OCI-LY7 (cell line): Measurements from ENCODE around the gene DOCK9. TPM values are rescaled to one million over a fixed set of nuclear protein-coding genes. Genes with fewer than 3 reads are reported as not detected.

Source experiments
- BruUV-seq: library from RNA; stranded (reverse); fragments of 400-500 nt; replicated peaks from 2 replicates; lab custom pipeline; 2021; lab: Mats Ljungman, UMichigan
- CTCF ChIA-PET: fragments of 300-600 bp; sonication (Branson Sonifier 250); formaldehyde crosslinking; loops from one replicate; lab custom pipeline; 2022; ENCODE audit warnings: antibody characterized with exemption; ENCODE audit not compliant: unreplicated experiment; lab: Charles Lee
- POLR2A ChIA-PET: fragments of 300-600 bp; sonication (Branson Sonifier 250); formaldehyde crosslinking; loops from one replicate; lab custom pipeline; 2022; ENCODE audit warnings: antibody characterized with exemption; lab: Charles Lee
- DNase-seq: peaks from one replicate; pipeline ENCODE4 v3.0.0-alpha.2; 2015; ENCODE audit warnings: low spot score
- H2AFZ ChIP-seq: fragments of 200-600 bp; sonication (generic), shearing (Covaris generic); 2 replicates; pipeline ENCODE4 v1.6.1; 2014; ENCODE audit warnings: mild to moderate bottlenecking, antibody characterized with exemption, low read length, moderate library complexity
- H3K27ac ChIP-seq: fragments of 200-600 bp; sonication (generic); 2 replicates; pipeline ENCODE4 v1.5.1; 2014; ENCODE audit warnings: mixed run types, low read depth, mild to moderate bottlenecking, moderate library complexity, low read length, inconsistent platforms; ENCODE audit not compliant: poor library complexity, severe bottlenecking
- H3K36me3 ChIP-seq: fragments of 200-600 bp; sonication (generic); 2 replicates; pipeline ENCODE4 v1.6.1; 2014; ENCODE audit warnings: mild to moderate bottlenecking, antibody characterized with exemption, low read length, moderate library complexity, mixed read lengths; ENCODE audit not compliant: insufficient read depth
- H3K4me1 ChIP-seq: fragments of 200-600 bp; sonication (generic); 2 replicates; pipeline ENCODE4 v1.5.1; 2014; ENCODE audit warnings: mild to moderate bottlenecking, low read length; ENCODE audit not compliant: insufficient read depth, poor library complexity, severe bottlenecking
- H3K4me2 ChIP-seq: fragments of 200-600 bp; sonication (generic); 2 replicates; pipeline ENCODE4 v1.6.1; 2014; ENCODE audit warnings: mild to moderate bottlenecking, low read length
- H3K4me3 ChIP-seq: fragments of 200-600 bp; sonication (generic); 2 replicates; pipeline ENCODE4 v1.5.1; 2014; ENCODE audit warnings: mild to moderate bottlenecking, low read depth, low read length; ENCODE audit not compliant: poor library complexity, severe bottlenecking
- H3K79me2 ChIP-seq: fragments of 200-600 bp; sonication (generic); 2 replicates; pipeline ENCODE4 v1.6.1; 2016; ENCODE audit warnings: low read depth, mild to moderate bottlenecking, low read length, moderate library complexity, mixed read lengths; ENCODE audit not compliant: insufficient read depth
- H3K9me2 ChIP-seq: fragments of 200-600 bp; sonication (generic); 2 replicates; pipeline ENCODE4 v1.6.1; 2016; ENCODE audit warnings: mild to moderate bottlenecking, low read length, mixed read lengths; ENCODE audit not compliant: insufficient read depth
- H3K9me3 ChIP-seq: fragments of 200-600 bp; sonication (generic); 2 replicates; pipeline ENCODE4 v1.6.1; 2014; ENCODE audit warnings: mild to moderate bottlenecking, mixed run types, low read length, mixed read lengths
- H4K20me1 ChIP-seq: fragments of 200-600 bp; sonication (generic); 2 replicates; pipeline ENCODE4 v1.6.1; 2014; ENCODE audit warnings: mild to moderate bottlenecking, antibody characterized with exemption, low read length, moderate library complexity, mixed read lengths; ENCODE audit not compliant: insufficient read depth
- CTCF ChIP-seq: fragments of 200-600 bp; sonication (generic); conservative IDR thresholded peaks from 2 replicates; pipeline ENCODE4 v1.5.1; 2014; ENCODE audit warnings: mild to moderate bottlenecking, antibody characterized with exemption, low read length, moderate library complexity, mixed read lengths
- EZH2phosphoT487 ChIP-seq: fragments of 200-600 bp; sonication (generic); IDR thresholded peaks from 2 replicates; pipeline ENCODE4 v1.6.1; 2018; ENCODE audit warnings: low read depth, borderline replicate concordance, mild to moderate bottlenecking, mixed run types, antibody characterized with exemption, low read length, moderate library complexity, mixed read lengths
- intact Hi-C: fragments of 100-400 bp; cut with micrococcal nuclease; formaldehyde crosslinking; loops from one replicate; pipeline ENCODE4 v1.10.0; 2022; ENCODE audit not compliant: unreplicated experiment
- total RNA-seq, 2 experiments: library from RNA; depleted of rRNA in 1 of 2; stranded (reverse); fragments of >200 nt in 1 of 2; shearing (Covaris generic) in 1 of 2; gene quantifications; 2 replicates each; pipeline ENCODE4 v1.2.3, GENCODE V29; 2014 to 2022

The DOCK9 gene
- total RNA-seq, 2 experiments from 2014 or later = 24.0 to 28.0 TPM

GRCh38 chr13:98879957-98880356 is 97.9 kb downstream of the DOCK9 start:
- Histone ChIP-seq H3K9me3 (no peaks in the 10 kb centered on the region), H3K36me3 (peaks cover 38% of the 10 kb centered on the region), H3K4me1 (peaks cover 21% of the 10 kb centered on the region), H2AFZ (no peak overlapping the region), H3K27ac (peak overlapping the region; percentile 58), H3K79me2 (no peaks in the 10 kb centered on the region), H3K9me2 (no peaks in the 10 kb centered on the region), H3K4me2 (peak overlapping the region; percentile 39), H4K20me1 (no peaks in the 10 kb centered on the region), H3K4me3 (no peak overlapping the region)
- no peak for TF ChIP-seq CTCF
- no peak for TF ChIP-seq EZH2phosphoT487
- ChIA-PET POLR2A (no interaction called here), CTCF (no interaction called here)
- intact Hi-C loops = no loop called here
- no TSS peak for BruUV-seq
- peak; percentile 73 for DNase-seq

- Histone ChIP-seq H3K4me2 (no peak overlapping the region), H3K9me2 (no peaks in the 10 kb centered on the region), H3K4me3 (no peak overlapping the region), H3K27ac (peak overlapping the region; percentile 58), H3K4me1 (peaks cover 21% of the 10 kb centered on the region), H3K36me3 (peaks cover 37% of the 10 kb centered on the region), H3K79me2 (no peaks in the 10 kb centered on the region), H2AFZ (no peak overlapping the region), H4K20me1 (no peaks in the 10 kb centered on the region), H3K9me3 (no peaks in the 10 kb centered on the region)
- DNase-seq = no peak
- no TSS peak for BruUV-seq
- intact Hi-C loops = no loop called here
- TF ChIP-seq EZH2phosphoT487 = no peak
- no peak for TF ChIP-seq CTCF
- ChIA-PET CTCF (no interaction called here), POLR2A (interaction anchor here (0.6 kb wide), 1 partner anchor 203 kb away, joined by 3 read pairs; no protein-coding TSS in a partner anchor)
These were observed 98.7 kb downstream of the DOCK9 start for GRCh38 chr13:98879127-98879520.

GRCh38 chr13:98878486-98879126 is 99.3 kb downstream of the DOCK9 start:
- Histone ChIP-seq H3K9me2 (no peaks in the 10 kb centered on the region), H3K4me2 (no peak overlapping the region), H3K36me3 (peaks cover 42% of the 10 kb centered on the region), H3K4me1 (peaks cover 21% of the 10 kb centered on the region), H3K9me3 (0 out of 2 replicates have a peak, but pooled peaks cover under 1% of the 10 kb centered on the region), H3K27ac (no peak overlapping the region), H2AFZ (no peak overlapping the region), H3K4me3 (no peak overlapping the region), H4K20me1 (no peaks in the 10 kb centered on the region), H3K79me2 (no peaks in the 10 kb centered on the region)
- no peak for DNase-seq
- CTCF ChIA-PET = interaction anchor here (0.8 kb wide), 1 partner anchor 210 kb away, joined by 3 read pairs; no protein-coding TSS in a partner anchor
- TF ChIP-seq EZH2phosphoT487 (no peak), CTCF (no peak)
- POLR2A ChIA-PET = no interaction called here
- intact Hi-C loops = no loop called here
- no TSS peak for BruUV-seq
